GM12878 (cell line): ENCODE measurements around the gene EFNA4. TPM values are rescaled to one million over a fixed set of nuclear protein-coding genes. Genes with fewer than 3 reads are reported as not detected.

Source experiments
- ATAC-seq: fragments of 200-7000 bp; cut with Tn5 transposase; 3 replicates; pipeline ENCODE4 v1.9.1; 2020; ENCODE audit warnings: mild to moderate bottlenecking, moderate library complexity
- BruUV-seq: library from RNA; stranded (reverse); fragments of 400-500 nt; replicated peaks from 2 replicates; lab custom pipeline; 2021; lab: Mats Ljungman, UMichigan
- CTCF ChIA-PET: fragments of 300-600 bp; sonication (Branson Sonifier 250); formaldehyde crosslinking; extraction: SDS; loops from one replicate; lab custom pipeline; 2021; ENCODE audit warnings: inconsistent platforms; lab: Yijun Ruan, JAX
- POLR2A ChIA-PET: fragments of 350-600 bp; formaldehyde crosslinking; extraction: SDS; loops from one replicate; lab custom pipeline; 2021; ENCODE audit warnings: inconsistent platforms; lab: Charles Lee
- RAD21 ChIA-PET: fragments of 300-600 bp; sonication (Branson Sonifier 250); formaldehyde crosslinking; loops from one replicate; lab custom pipeline; 2023; ENCODE audit warnings: antibody characterized with exemption; ENCODE audit not compliant: unreplicated experiment; lab: Charles Lee
- SMC1A ChIA-PET: fragments of 300-600 bp; sonication (Branson Sonifier 250); formaldehyde crosslinking; loops from one replicate; lab custom pipeline; 2023; ENCODE audit not compliant: unreplicated experiment, uncharacterized antibody; lab: Charles Lee
- DNase-seq: peaks from one replicate; pipeline ENCODE4 v3.0.0-alpha.2; 2011; ENCODE audit warnings: low read depth, low spot score
- FAIRE-seq: peaks from 3 replicates; lab custom pipeline; 2011; peaks lifted over from hg19 to GRCh38; lab: Jason Lieb, UNC
- H2AFZ ChIP-seq: 2 replicates; pipeline ENCODE4 v1.6.0; 2011; ENCODE audit warnings: low read depth, low read length, control low read depth; ENCODE audit not compliant: control insufficient read depth
- H3K27ac ChIP-seq: 2 replicates; pipeline ENCODE4 v1.5.1; 2011; ENCODE audit warnings: control low read depth; ENCODE audit not compliant: control insufficient read depth, insufficient read depth
- H3K27me3 ChIP-seq, 2 experiments: replicated peaks in 1 of 2; 2 replicates each; pipeline versions ENCODE4 v1.6.0 to v1.6.1; 2011; ENCODE audit warnings: low read length in 1 of 2; ENCODE audit not compliant: control insufficient read depth in 2 of 2, insufficient read depth in 2 of 2
- H3K36me3 ChIP-seq, 2 experiments: 2 replicates each; pipeline ENCODE4 v1.5.1; 2011; ENCODE audit warnings: low read length in 1 of 2; ENCODE audit not compliant: control insufficient read depth in 2 of 2, insufficient read depth in 2 of 2
- H3K4me1 ChIP-seq: 2 replicates; pipeline ENCODE4 v1.6.1; 2011; ENCODE audit warnings: mild to moderate bottlenecking, low read length, moderate library complexity, mixed read lengths; ENCODE audit not compliant: control insufficient read depth, insufficient read depth
- H3K4me2 ChIP-seq: 2 replicates; pipeline ENCODE4 v1.6.0; 2011; ENCODE audit warnings: control low read depth; ENCODE audit not compliant: control insufficient read depth, insufficient read depth
- H3K4me3 ChIP-seq: fragments of 200-600 bp; sonication (generic); 2 replicates; pipeline ENCODE4 v1.5.1; 2016
- H3K79me2 ChIP-seq: 2 replicates; pipeline ENCODE4 v1.6.0; 2011; ENCODE audit warnings: low read length; ENCODE audit not compliant: control insufficient read depth, insufficient read depth
- H3K9ac ChIP-seq: 2 replicates; pipeline ENCODE4 v1.8.0; 2011; ENCODE audit warnings: low read length, control low read depth, mixed read lengths; ENCODE audit not compliant: control insufficient read depth, insufficient read depth
- H3K9me3 ChIP-seq: replicated peaks from 3 replicates; pipeline ENCODE4 v1.5.1; 2011; ENCODE audit warnings: mild to moderate bottlenecking, low read length; ENCODE audit not compliant: control insufficient read depth, insufficient read depth
- H4K20me1 ChIP-seq: 2 replicates; pipeline ENCODE4 v1.6.0; 2011; ENCODE audit not compliant: control insufficient read depth, insufficient read depth
- BCL3 ChIP-seq: IDR thresholded peaks from 2 replicates; pipeline ENCODE4 v1.6.1; 2011; ENCODE audit warnings: borderline replicate concordance, low read depth, mild to moderate bottlenecking, moderate library complexity, low read length; ENCODE audit not compliant: insufficient read depth, poor library complexity, severe bottlenecking
- BCLAF1 ChIP-seq: fragments of 450-650 bp; IDR thresholded peaks from 2 replicates; pipeline ENCODE4 v1.6.1; 2017; ENCODE audit warnings: antibody characterized with exemption, mild to moderate bottlenecking, moderate library complexity
- CBX5 ChIP-seq: sonication (generic); IDR thresholded peaks from 2 replicates; pipeline ENCODE4 v1.6.1; 2016; ENCODE audit warnings: low read depth, moderate library complexity, mild to moderate bottlenecking, inconsistent platforms
- EGR1 ChIP-seq, 2 experiments: IDR thresholded peaks; 1 replicate in 1 of 2; 2 replicates in 1 of 2; pipeline ENCODE4 v1.6.1; 2011 to 2012; ENCODE audit warnings: low read depth in 2 of 2, low read length in 2 of 2, borderline replicate concordance in 1 of 2, mild to moderate bottlenecking in 1 of 2, moderate library complexity in 1 of 2
- HDGF ChIP-seq: fragments of 450-650 bp; IDR thresholded peaks from 2 replicates; pipeline ENCODE4 v1.6.1; 2016; ENCODE audit warnings: antibody characterized with exemption
- KDM1A ChIP-seq: fragments of 200-600 bp; sonication (generic); IDR thresholded peaks from 2 replicates; pipeline ENCODE4 v1.6.1; 2016; ENCODE audit warnings: borderline replicate concordance
- NR2C2 ChIP-seq: IDR thresholded peaks from 2 replicates; pipeline ENCODE4 v1.6.1; 2011; ENCODE audit warnings: borderline replicate concordance, low read depth; ENCODE audit not compliant: control insufficient read depth, insufficient read length
- PAX8 ChIP-seq: fragments of 450-650 bp; IDR thresholded peaks from 2 replicates; pipeline ENCODE4 v1.6.1; 2017; ENCODE audit warnings: mild to moderate bottlenecking, moderate library complexity
- POLR2A ChIP-seq: IDR thresholded peaks from 2 replicates; pipeline ENCODE4 v1.6.1; 2011; ENCODE audit warnings: low read depth, mild to moderate bottlenecking, low read length
- POLR2AphosphoS2 ChIP-seq: IDR thresholded peaks from 2 replicates; pipeline ENCODE4 v1.6.1; 2011; ENCODE audit warnings: low read depth, mild to moderate bottlenecking, low read length, improper control_type of control experiment, moderate library complexity
- POLR2AphosphoS5 ChIP-seq: IDR thresholded peaks from 2 replicates; pipeline ENCODE4 v1.6.1; 2011; ENCODE audit warnings: mild to moderate bottlenecking, low read length, inconsistent platforms
- SUZ12 ChIP-seq: fragments of 200-600 bp; sonication (generic); IDR thresholded peaks from one replicate; pipeline ENCODE4 v1.6.1; 2018; ENCODE audit warnings: antibody characterized with exemption, mild to moderate bottlenecking; ENCODE audit not compliant: unreplicated experiment
- TAF1 ChIP-seq: IDR thresholded peaks from 2 replicates; pipeline ENCODE4 v1.6.1; 2011; ENCODE audit warnings: mild to moderate bottlenecking, low read depth, low read length, borderline replicate concordance
- USF1 ChIP-seq: IDR thresholded peaks from 2 replicates; pipeline ENCODE4 v1.6.1; 2011; ENCODE audit warnings: borderline replicate concordance, low read depth, mild to moderate bottlenecking, moderate library complexity, mixed read lengths, low read length; ENCODE audit not compliant: insufficient read depth; ENCODE audit errors: extremely low read length
- WRNIP1 ChIP-seq: IDR thresholded peaks from 2 replicates; pipeline ENCODE4 v1.6.1; 2011; ENCODE audit warnings: low read depth, low read length, improper control_type of control experiment, borderline replicate concordance
- YBX1 ChIP-seq: fragments of 450-650 bp; IDR thresholded peaks from 2 replicates; pipeline ENCODE4 v1.6.1; 2016; ENCODE audit warnings: antibody characterized with exemption
- ZBED1 ChIP-seq: IDR thresholded peaks from 2 replicates; pipeline ENCODE4 v1.6.1; 2016; ENCODE audit warnings: borderline replicate concordance
- WGBS: methylation state at CpG from one replicate; pipeline ENCODE4 v1.1.6; 2016; ENCODE audit warnings: low lambda C conversion rate; ENCODE audit not compliant: insufficient replicate concordance, insufficient coverage; ENCODE audit errors: missing lambda C conversion rate; 5-methylcytosine and 5-hydroxymethylcytosine counted together
- in situ Hi-C: fragments of 300-500 bp; cut with MboI; formaldehyde crosslinking; loops from 9 replicates; pipeline ENCODE4 v1.14.3; 2018; ENCODE audit warnings: mixed read lengths
- intact Hi-C: fragments of 100-400 bp; cut with micrococcal nuclease; formaldehyde crosslinking; loops from one replicate; pipeline ENCODE4 v1.14.2; 2022; ENCODE audit not compliant: unreplicated experiment
- polyA plus RNA-seq, 11 experiments: library from polyadenylated mRNA; depleted of rRNA in 4 of 11; unstranded in 6 of 11; stranded (reverse) in 5 of 11; fragments of >200 nt; fragmentation: Nextera tagmentation in 4 of 11; fragmentation: Illumina TruSeq in 1 of 11; extraction: Ambion mirVana in 4 of 11; extraction: Trizol in 1 of 11; gene quantifications; 1 replicate in 1 of 11; 2 replicates in 10 of 11; pipeline versions ENCODE4 v1.2.1 to v1.2.3, GENCODE V29; 2011 to 2016; ENCODE audit warnings: inconsistent platforms in 2 of 11, missing spikeins in 2 of 11, low read depth in 1 of 11
- total RNA-seq, 4 experiments: library from RNA; depleted of rRNA in 3 of 4; stranded (reverse); fragments of >200 nt in 3 of 4; fragmentation: Illumina TruSeq in 1 of 4; extraction: Trizol in 1 of 4; gene quantifications; 2 replicates each; pipeline versions ENCODE4 v1.2.1 to v1.2.3, GENCODE V29; 2013 to 2021

EFNA4 gene
- total and polyA plus RNA-seq, 10 of the 15 experiments (the other 5 are each of a cell fraction or from before 2014, with no cell fraction given) = 0.52 to 14.1 (median 4.8) TPM

- DNase-seq (no peak), ATAC-seq (no peak), FAIRE-seq (no peak)
- no peak overlapping the region for H3K4me3 ChIP-seq
- BruUV-seq = no TSS peak
- POLR2A ChIA-PET = no interaction called here
- no peaks in the 10 kb centered on the region for H4K20me1 ChIP-seq
- TF ChIP-seq CBX5 (no peak), POLR2AphosphoS5 (no peak), POLR2A (no peak), EGR1 (IDR thresholded peaks at IDR 0.05; ENCODE audit: borderline replicate concordance in 1 of 2, low read depth in 2 of 2, low read length in 2 of 2) (no peak), BCL3 (no peak), WRNIP1 (no peak), KDM1A (no peak), POLR2AphosphoS2 (no peak), HDGF (no peak), ZBED1 (no peak), YBX1 (no peak), BCLAF1 (no peak), NR2C2 (no peak), SUZ12 (no peak), USF1 (no peak), TAF1 (no peak), PAX8 (no peak)
- SMC1A ChIA-PET = interaction anchor here (1.2 to 2.1 kb wide), 3 partner anchors 11 to 66 kb away, joined by 5 read pairs; partner anchors contain the start of gene KRTCAP2
- H3K9me3 ChIP-seq = no peaks in the 10 kb centered on the region
- WGBS = 39% methylated on average over 6 of the region's 6 CpGs
- H2AFZ ChIP-seq = no peak overlapping the region
- no peak overlapping the region for H3K4me2 ChIP-seq
- intact Hi-C loops = no loop called here
- RAD21 ChIA-PET = no interaction called here
- no peaks in the 10 kb centered on the region for H3K79me2 ChIP-seq
- H3K27ac ChIP-seq = no peak overlapping the region
- no peaks in the 10 kb centered on the region for H3K36me3 ChIP-seq
- H3K27me3 ChIP-seq = no peaks in the 10 kb centered on the region
- no peak overlapping the region for H3K9ac ChIP-seq
- no peaks in the 10 kb centered on the region for H3K4me1 ChIP-seq
- CTCF ChIA-PET = interaction anchor here (1.2 to 3.0 kb wide), 4 partner anchors 8 to 15 kb away, joined by 3 to 9 read pairs (median 6); no protein-coding TSS in a partner anchor
- in situ Hi-C loops = no loop called here
Measured at GRCh38 chr1:155106862-155107261, 43.3 kb downstream of the EFNA4 start.
